SJCRH30 (cell line): Measurements from ENCODE around the gene POLR1G. TPM values are rescaled to one million over a fixed set of nuclear protein-coding genes. Genes with fewer than 3 reads are reported as not detected.

Experiments used
- DNase-seq, 2 experiments: peaks; one replicate each; pipeline ENCODE4 v3.0.0-alpha.2; 2015 to 2020
- H3K27ac ChIP-seq: fragments of 250-450 bp; sonication (Bioruptor Pico); 2 replicates; pipeline ENCODE4 v1.5.1; 2020; ENCODE audit warnings: mild to moderate bottlenecking, moderate library complexity
- H3K27me3 ChIP-seq: fragments of 250-450 bp; sonication (Bioruptor Pico); 2 replicates; pipeline ENCODE4 v1.5.1; 2020; ENCODE audit warnings: mild to moderate bottlenecking, moderate library complexity
- H3K36me3 ChIP-seq: fragments of 250-450 bp; sonication (Bioruptor Pico); 2 replicates; pipeline ENCODE4 v1.5.1; 2020; ENCODE audit warnings: mild to moderate bottlenecking, moderate library complexity
- H3K4me1 ChIP-seq: fragments of 250-450 bp; sonication (Bioruptor Pico); 2 replicates; pipeline ENCODE4 v1.5.1; 2020; ENCODE audit warnings: mild to moderate bottlenecking, moderate library complexity
- H3K4me3 ChIP-seq: fragments of 250-450 bp; sonication (Bioruptor Pico); 2 replicates; pipeline ENCODE4 v1.5.1; 2020; ENCODE audit warnings: mild to moderate bottlenecking, moderate library complexity
- H3K9me3 ChIP-seq: fragments of 250-450 bp; sonication (Bioruptor Pico); replicated peaks from 2 replicates; pipeline ENCODE4 v1.5.1; 2020; ENCODE audit warnings: mild to moderate bottlenecking, moderate library complexity
- total RNA-seq: library from RNA; depleted of rRNA; stranded (reverse); fragments of >200 nt; shearing (Covaris generic); gene quantifications from 2 replicates; pipeline ENCODE4 v1.2.3, GENCODE V29; 2014

POLR1G gene
- total RNA-seq, 1 experiment from 2014 or later = 21.8 TPM

DNA sequence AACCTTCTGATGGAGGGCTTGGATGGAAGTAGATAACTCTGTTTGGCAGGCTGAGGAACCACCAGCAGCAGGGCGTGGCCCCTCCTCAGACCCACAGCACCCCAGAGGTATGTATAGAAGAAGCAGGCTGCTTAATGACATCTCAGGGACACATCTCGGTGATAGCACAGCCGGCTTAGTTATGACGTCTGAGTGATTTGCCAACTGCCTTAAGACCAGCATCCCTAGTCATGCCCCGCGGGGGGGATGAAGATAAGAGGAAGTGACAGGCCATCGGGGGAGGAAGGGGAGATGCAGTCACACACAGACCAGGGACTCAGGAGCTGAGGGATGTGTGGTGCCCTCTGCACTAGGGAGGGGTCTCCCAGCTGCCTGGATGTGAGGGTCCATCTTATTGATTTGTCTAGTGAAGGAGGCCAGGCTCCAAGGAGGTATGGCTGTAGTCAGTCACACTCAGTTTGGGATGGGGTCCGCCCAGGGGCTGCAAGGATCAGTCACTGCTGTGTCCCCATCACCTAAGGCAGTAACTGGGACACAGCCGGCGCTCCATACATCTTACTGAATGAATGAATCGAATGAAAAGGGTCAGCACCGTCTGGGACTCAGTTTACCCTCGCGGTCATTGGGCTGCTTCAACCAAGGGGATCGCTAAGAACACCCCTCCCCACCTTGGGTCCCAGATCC lies 36.5 kb downstream of the POLR1G start:
- DNase-seq = peak; percentile 53 to 64
- Histone ChIP-seq H3K4me3 (peak overlapping the region; percentile 61), H3K27me3 (no peaks in the 10 kb centered on the region), H3K36me3 (no peaks in the 10 kb centered on the region), H3K4me1 (peaks cover 13% of the 10 kb centered on the region; the same call in 1 of the 2 replicates), H3K27ac (no peak overlapping the region), H3K9me3 (no peaks in the 10 kb centered on the region)

DNA sequence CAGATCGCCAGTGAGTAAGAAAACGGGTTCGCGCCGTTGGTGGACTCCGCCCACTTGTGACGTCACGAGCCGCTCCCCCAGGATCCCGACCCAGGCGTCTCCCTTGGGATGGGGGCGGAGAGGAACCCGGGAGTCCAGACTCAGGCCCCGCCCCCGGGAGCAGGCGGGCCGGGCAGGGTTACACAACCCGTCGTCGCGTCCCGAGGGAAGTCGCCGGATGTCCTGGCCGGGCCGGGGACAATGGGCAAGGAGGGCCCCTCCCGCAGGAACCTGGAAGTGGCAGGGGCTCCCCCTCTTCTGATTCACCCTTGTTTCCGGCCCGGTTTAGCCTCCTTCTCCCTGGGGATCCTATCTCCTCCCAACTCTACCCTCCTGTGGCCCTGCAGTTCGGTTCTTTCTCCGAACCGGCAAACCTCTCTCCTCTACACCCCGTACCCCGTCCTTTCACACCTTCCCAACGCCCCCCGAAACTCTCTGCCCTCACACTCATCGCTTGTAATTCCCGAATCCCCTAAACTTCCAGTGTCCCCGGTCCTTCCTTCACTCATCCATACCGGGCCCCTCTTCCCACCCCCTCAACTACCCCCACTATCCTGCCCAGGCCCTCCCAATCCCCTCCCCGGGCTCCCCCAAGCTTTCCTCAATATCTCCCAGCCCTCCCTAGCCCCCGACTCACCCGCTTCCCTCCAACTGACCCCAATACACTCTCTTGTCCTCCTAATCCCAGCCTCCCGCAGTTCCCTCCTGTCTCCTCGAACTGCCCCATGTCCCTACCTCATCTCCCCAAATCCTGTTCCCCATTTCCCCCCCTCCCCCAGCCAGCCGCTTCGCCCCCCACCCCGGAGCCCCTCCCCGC lies 37.2 kb downstream of the POLR1G start:
- Histone ChIP-seq H3K4me3 (peak overlapping the region; percentile 61), H3K4me1 (peaks cover 13% of the 10 kb centered on the region; the same call in 1 of the 2 replicates), H3K9me3 (no peaks in the 10 kb centered on the region), H3K36me3 (no peaks in the 10 kb centered on the region), H3K27ac (peak overlapping the region; percentile 48), H3K27me3 (no peaks in the 10 kb centered on the region)
- peak; percentile 95 to 96 for DNase-seq

DNA sequence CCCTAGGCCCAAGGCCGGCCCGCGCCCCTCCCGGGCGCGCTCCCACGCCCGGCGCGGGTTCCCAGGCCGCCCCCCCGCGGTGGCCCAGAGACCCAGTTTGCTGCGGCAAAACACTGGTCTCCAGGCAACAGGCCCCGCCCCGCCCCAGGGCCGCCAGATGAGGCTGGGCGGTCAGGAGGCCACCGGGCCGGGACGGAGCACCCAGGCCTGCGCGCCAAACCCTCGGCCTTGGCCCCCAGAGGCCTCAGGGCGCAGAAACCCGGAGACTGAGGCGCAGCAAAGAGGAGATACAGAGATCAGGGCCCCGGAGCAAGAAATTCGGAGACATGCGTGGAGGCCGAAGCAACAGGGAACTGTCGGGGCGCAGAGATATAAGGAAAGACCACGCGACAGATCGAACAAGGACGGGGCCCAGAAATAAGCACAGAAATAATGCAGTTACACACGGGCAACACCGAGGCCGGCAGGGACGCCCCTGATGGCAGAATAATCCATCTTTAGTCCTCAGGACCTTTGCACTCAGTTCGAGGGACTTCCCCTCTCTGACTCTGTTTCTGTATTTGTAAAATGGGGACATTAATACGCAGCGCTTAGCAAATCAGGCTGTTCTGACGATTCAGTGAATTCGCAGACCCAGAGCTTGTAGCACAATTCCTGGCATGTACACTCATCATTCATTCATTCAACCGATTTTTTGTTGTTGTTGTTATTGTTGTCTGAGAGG lies 38.0 kb downstream of the POLR1G start:
- no peaks in the 10 kb centered on the region for H3K27me3 ChIP-seq
- H3K4me1 ChIP-seq = peaks cover 13% of the 10 kb centered on the region; the same call in 1 of the 2 replicates
- H3K9me3 ChIP-seq = no peaks in the 10 kb centered on the region
- peak; percentile 87 to 90 for DNase-seq
- no peaks in the 10 kb centered on the region for H3K36me3 ChIP-seq
- H3K27ac ChIP-seq = peak overlapping the region; percentile 53
- H3K4me3 ChIP-seq = peak overlapping the region; percentile 61

DNA sequence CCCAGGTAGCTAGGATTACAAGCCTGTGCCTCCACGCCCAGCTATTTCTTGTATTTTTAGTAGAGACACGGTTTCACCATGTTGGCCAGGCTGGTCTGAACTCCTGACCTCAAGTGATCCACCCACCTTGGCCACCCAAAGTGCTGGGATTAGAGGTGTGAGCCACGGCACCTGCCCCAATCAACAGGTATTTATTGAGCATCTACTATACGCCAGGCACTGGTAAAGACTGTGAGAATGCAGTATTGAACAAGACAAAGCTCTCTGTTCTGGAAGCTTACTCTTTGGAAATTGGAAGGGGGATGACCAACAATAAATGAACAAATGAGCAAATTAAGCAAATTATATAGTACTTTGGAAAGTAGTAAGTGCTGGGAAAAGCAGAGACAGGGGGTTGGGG lies 38.7 kb downstream of the POLR1G start:
- H3K27me3 ChIP-seq = no peaks in the 10 kb centered on the region
- H3K27ac ChIP-seq = no peak overlapping the region
- H3K36me3 ChIP-seq = no peaks in the 10 kb centered on the region

DNA sequence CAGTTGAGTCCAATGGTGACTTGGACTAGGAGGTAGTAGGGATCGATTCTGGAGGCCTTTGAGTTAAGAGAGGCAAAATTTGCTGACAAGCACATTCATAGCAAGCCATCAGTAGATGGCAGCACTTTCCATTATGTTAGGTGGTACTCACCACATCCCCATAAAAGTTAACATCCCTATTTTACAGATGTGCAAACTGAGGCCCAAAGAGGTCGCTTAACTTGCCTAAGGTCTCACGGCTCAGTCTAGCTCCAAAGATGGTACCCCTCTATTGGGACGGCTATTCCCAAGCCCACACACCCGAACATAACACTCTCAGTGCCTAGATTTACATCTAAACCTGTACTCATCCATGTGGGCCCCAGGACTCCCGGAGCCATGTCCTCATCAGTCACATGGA lies 39.9 kb downstream of the POLR1G start:
- Histone ChIP-seq H3K27me3 (no peaks in the 10 kb centered on the region), H3K4me1 (peaks cover 18% of the 10 kb centered on the region), H3K4me3 (no peak overlapping the region), H3K9me3 (no peaks in the 10 kb centered on the region), H3K36me3 (no peaks in the 10 kb centered on the region), H3K27ac (no peak overlapping the region)
- peak in 1 of 2 experiments; percentile 39 for DNase-seq

More for the DNA sequence above, 38.7 kb downstream of the POLR1G start:
- no peak for DNase-seq
- Histone ChIP-seq H3K4me1 (peaks cover 15% of the 10 kb centered on the region), H3K9me3 (no peaks in the 10 kb centered on the region), H3K4me3 (no peak overlapping the region)

DNA sequence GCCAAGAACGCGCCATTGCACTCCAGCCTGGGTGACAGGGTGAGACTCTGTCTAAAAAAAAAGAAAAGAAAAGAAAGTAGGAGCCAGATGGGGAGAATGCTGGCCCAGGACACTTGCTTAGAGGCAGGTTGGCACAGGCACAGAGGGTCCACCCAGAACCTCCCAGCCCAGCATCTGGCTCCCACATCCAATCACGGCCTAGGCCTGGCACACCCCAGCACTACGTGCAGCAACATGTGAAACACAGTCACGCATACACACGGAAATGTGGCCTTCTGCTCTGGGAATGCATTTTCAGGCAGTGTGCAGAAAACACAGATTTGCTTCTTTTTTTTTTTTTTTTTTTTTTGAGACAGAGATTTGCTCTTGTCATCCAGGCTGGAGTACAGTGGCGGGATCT lies 40.5 kb downstream of the POLR1G start:
- Histone ChIP-seq H3K9me3 (no peaks in the 10 kb centered on the region), H3K4me3 (no peak overlapping the region), H3K27ac (no peak overlapping the region), H3K4me1 (peaks cover 23% of the 10 kb centered on the region), H3K27me3 (no peaks in the 10 kb centered on the region), H3K36me3 (no peaks in the 10 kb centered on the region)
- DNase-seq = no peak

DNA sequence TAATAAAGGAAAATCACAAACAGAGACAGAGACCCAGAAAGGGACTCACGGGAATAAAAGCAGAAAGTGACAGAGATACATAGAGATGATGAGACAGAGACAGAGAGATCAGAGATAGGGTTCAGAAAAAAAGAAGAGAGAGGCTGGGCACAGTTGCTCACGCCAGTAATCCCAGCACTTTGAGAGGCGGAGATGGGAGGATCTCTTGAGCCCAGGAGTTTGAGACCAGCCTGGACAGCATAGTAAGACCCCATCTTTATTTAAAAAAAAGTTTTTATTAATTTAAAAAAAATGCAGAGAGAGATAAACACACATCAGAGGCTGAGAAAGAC lies 41.9 kb downstream of the POLR1G start:
- DNase-seq = no peak
- H3K4me3 ChIP-seq = no peak overlapping the region
- no peaks in the 10 kb centered on the region for H3K36me3 ChIP-seq
- H3K9me3 ChIP-seq = no peaks in the 10 kb centered on the region
- H3K4me1 ChIP-seq = peaks cover 24% of the 10 kb centered on the region
- H3K27me3 ChIP-seq = no peaks in the 10 kb centered on the region
- H3K27ac ChIP-seq = no peak overlapping the region

DNA sequence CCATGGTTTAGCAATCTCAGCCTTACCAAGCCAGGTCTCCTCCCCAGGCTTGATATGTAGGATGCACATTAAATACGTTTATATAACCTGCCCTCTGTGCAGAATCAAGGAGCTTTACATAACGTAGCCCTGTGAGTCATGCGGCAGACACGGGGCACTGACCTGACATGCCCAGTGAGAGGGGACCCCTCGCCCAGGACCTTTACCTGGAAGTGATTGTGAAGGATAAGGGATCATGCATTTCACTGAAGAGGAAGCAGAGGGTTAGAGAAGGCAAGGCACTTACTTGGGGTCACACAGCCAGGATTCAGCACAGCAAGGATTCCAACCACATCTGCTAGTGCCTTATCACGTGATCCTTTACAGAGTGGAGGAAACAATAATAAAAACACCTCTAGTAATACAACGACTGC lies 42.4 kb downstream of the POLR1G start:
- H3K36me3 ChIP-seq = no peaks in the 10 kb centered on the region
- H3K9me3 ChIP-seq = no peaks in the 10 kb centered on the region
- H3K27ac ChIP-seq = no peak overlapping the region
- no peaks in the 10 kb centered on the region for H3K27me3 ChIP-seq
- no peak for DNase-seq
- H3K4me3 ChIP-seq = no peak overlapping the region
- H3K4me1 ChIP-seq = peaks cover 29% of the 10 kb centered on the region

DNA sequence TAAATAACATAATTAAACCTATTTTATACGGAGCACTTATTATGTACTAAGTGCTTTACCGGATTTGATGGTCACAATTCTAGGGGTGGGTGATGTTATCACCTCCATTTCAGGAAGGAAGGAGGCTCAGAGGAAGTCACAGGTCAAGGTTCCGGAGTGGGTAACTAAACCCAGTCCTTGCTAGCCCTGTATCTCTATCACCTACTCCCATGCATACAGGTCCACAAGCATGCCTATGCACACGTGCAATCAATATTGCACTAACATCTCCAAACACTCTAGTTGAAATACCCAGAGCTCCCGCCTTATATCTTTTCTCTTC lies 43.5 kb downstream of the POLR1G start:
- no peaks in the 10 kb centered on the region for H3K36me3 ChIP-seq
- peaks cover 32% of the 10 kb centered on the region for H3K4me1 ChIP-seq
- no peak overlapping the region; the same call in 1 of the 2 replicates for H3K27ac ChIP-seq
- no peaks in the 10 kb centered on the region for H3K27me3 ChIP-seq
- DNase-seq = no peak
- H3K9me3 ChIP-seq = no peaks in the 10 kb centered on the region
- peak overlapping the region; percentile 64 for H3K4me3 ChIP-seq

DNA sequence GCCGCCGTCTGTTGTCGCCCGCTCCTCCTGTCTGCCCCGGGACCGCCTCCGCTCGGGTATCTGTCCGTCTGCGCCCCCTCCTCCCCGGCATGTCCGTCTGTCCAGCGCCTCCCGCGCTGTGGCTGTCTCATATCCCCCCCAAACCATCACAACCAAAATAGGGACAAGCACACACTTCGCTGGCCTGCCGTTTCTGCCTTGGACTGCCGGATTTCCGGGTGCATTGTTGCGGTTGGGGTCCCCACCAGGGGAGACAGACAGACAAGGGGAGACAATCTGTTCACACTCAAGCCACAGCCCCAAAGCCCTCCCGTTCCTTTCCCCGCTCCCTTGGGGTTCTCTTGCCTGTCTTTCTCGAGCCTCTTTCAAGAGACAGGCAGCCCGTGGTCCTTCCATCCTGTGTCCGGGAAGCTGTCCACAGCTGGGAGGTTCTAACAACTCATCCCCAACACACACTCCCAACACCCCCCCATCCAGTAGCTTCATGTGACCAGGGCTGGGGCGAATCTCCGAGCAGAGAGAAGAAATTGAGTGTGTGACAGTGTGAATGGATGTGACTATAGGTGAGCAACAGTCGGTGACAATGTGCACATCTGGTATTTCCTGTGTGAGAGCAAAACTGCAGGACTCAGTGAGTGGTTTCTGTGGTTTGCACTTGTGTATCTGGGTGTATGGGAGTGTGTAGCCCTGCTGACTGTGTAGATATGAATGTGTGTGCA lies 44.8 kb downstream of the POLR1G start:
- no peaks in the 10 kb centered on the region for H3K36me3 ChIP-seq
- DNase-seq = peak; percentile 36 to 45
- peaks cover 38% of the 10 kb centered on the region for H3K4me1 ChIP-seq
- no peaks in the 10 kb centered on the region for H3K9me3 ChIP-seq
- peak overlapping the region; percentile 64 for H3K4me3 ChIP-seq
- H3K27me3 ChIP-seq = no peaks in the 10 kb centered on the region
- peak overlapping the region; percentile 40; the same call in 1 of the 2 replicates for H3K27ac ChIP-seq

DNA sequence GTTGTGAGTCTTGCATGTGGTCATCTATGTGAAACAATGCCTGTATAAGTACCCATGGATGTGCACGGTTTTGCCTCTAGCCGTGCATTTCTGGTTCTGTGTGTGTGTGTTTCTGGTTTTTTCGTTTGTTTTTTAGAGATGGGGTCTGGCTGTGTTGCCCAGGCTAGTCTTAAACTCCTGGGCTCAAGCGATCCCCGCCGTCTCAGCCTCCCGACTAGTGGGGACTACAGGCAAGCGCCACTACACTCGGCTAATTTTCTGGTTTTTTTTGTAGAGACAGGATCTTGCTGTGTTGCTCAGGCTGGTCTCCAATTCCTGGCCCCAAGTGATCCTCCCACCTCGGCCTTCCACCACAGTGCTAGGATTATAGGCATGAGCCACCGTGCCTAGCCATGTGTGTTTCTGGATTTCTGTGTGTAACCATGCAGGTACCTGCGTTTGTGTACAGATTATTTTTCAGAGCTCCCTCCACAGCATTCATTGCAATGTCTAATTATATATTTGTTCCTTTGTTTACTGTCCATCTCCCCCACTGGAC lies 45.5 kb downstream of the POLR1G start:
- H3K9me3 ChIP-seq = no peaks in the 10 kb centered on the region
- H3K27ac ChIP-seq = no peak overlapping the region
- DNase-seq = no peak
- no peaks in the 10 kb centered on the region for H3K36me3 ChIP-seq
- no peak overlapping the region; the same call in 1 of the 2 replicates for H3K4me3 ChIP-seq
- H3K4me1 ChIP-seq = peaks cover 41% of the 10 kb centered on the region
- H3K27me3 ChIP-seq = no peaks in the 10 kb centered on the region

DNA sequence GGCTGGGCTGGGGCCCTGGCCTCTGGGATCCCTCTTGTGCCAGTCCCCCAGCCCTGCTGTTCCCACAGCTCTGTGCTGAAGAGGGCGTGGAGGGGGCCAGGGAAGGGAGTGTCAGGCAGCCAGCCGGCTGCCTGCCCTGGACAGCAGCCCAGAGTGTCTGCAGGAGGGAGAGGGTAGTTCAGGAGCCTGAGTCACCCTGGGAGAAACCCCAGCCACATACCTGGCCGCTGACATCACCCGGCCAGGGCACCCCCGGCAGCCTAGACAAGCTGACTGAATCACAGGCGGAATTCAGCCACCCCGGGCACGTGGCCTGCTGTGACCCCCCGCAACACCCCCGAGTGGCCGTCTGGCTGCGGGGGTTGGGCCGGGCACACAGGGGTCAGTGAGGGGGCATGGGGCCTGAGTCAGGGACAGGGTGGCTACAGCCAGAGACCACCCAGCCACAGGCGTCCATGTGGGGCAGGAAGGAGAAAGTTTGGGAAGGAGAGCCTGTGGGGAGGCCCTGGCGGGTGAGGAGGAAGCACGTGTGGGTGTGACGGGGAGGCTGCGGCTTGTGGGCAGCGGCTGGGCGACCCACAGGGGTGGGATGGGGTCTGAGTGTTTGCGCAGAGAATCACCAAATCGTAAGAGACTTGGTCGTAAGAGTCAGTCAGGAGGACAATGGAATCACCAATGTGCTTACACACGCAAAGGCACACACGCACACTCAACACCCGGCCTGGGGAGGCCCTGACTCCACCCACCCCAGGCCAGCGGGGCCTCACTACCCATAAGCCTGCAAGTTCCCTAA lies 49.5 kb downstream of the POLR1G start:
- no peaks in the 10 kb centered on the region for H3K36me3 ChIP-seq
- DNase-seq = peak; percentile 98 to 99
- H3K4me3 ChIP-seq = peak overlapping the region; percentile 11
- peaks cover 35% of the 10 kb centered on the region for H3K4me1 ChIP-seq
- H3K27ac ChIP-seq = peak overlapping the region; percentile 91
- H3K27me3 ChIP-seq = no peaks in the 10 kb centered on the region
- H3K9me3 ChIP-seq = no peaks in the 10 kb centered on the region

DNA sequence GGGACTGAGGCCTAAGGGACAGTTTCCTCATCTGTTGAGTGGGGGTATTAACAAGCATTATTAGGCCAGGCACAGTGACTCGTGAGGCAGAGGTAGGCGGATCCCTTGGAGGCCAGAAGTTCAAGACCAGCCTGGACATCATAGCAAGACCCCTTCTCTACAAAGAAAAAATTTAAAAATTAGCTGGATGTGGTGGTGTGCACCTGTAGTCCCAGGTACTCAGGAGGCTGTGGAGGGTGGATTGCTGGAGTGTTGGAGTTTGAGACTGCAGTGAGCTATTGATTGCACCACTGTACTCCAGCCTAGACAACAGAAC lies 50.0 kb downstream of the POLR1G start:
- no peaks in the 10 kb centered on the region for H3K27me3 ChIP-seq
- H3K36me3 ChIP-seq = no peaks in the 10 kb centered on the region
- peaks cover 30% of the 10 kb centered on the region for H3K4me1 ChIP-seq

DNA sequence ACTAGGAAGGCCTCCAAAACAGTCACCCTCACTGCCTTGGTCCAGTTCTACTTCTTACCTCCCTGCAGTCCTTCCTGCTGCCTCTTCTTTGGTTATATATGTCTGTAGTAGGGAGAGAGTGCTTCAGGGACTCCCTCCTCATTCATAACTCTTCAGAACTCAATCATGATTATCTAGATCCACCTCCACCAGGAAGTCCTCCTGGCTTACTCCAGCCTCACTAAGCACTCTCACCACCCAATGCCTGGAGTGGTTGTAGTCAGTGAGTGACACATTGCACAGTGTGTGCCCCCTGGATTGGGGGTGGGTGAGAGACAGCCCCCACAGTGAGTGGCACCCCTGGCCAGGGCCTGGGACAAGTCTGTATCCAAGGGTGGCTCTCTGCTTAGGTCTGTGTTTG lies 51.3 kb downstream of the POLR1G start:
- Histone ChIP-seq H3K4me3 (no peak overlapping the region), H3K36me3 (no peaks in the 10 kb centered on the region)

More for the DNA sequence above, 50.0 kb downstream of the POLR1G start:
- H3K27ac ChIP-seq = peak overlapping the region; percentile 91
- no peak for DNase-seq
- no peaks in the 10 kb centered on the region for H3K9me3 ChIP-seq
- H3K4me3 ChIP-seq = no peak overlapping the region; the same call in 1 of the 2 replicates

More for the DNA sequence above, 51.3 kb downstream of the POLR1G start:
- Histone ChIP-seq H3K27ac (no peak overlapping the region), H3K4me1 (peaks cover 27% of the 10 kb centered on the region), H3K9me3 (no peaks in the 10 kb centered on the region), H3K27me3 (0 out of 2 replicates have a peak, but pooled peaks cover 5% of the 10 kb centered on the region)
- DNase-seq = no peak
